Measurements from ENCODE around the gene VSTM2L. TPM values are rescaled to one million over a fixed set of nuclear protein-coding genes. Genes with fewer than 3 reads are reported as not detected.

Gene VSTM2L
- total RNA-seq, 1 donor from 2014 or later: 0.46 TPM

- no peaks in the 10 kb centered on the region for H3K36me3 ChIP-seq (ENCODE audit: control insufficient read depth, insufficient read depth, low read length)
- TF ChIP-seq CTCF (IDR thresholded peaks at IDR 0.05; ENCODE audit: insufficient read depth, low read length, poor library complexity, severe bottlenecking): no peak
- DNase-seq (ENCODE audit: low read depth): no peak
- no peak overlapping the region for H3K4me3 ChIP-seq (ENCODE audit: low read depth, low read length)
- peaks cover 6% of the 10 kb centered on the region for H3K27me3 ChIP-seq (ENCODE audit: control insufficient read depth, insufficient read depth, low read length)
These were observed 74.0 kb downstream of the VSTM2L start for GRCh38 chr20:37976887-37977286.

DNA sequence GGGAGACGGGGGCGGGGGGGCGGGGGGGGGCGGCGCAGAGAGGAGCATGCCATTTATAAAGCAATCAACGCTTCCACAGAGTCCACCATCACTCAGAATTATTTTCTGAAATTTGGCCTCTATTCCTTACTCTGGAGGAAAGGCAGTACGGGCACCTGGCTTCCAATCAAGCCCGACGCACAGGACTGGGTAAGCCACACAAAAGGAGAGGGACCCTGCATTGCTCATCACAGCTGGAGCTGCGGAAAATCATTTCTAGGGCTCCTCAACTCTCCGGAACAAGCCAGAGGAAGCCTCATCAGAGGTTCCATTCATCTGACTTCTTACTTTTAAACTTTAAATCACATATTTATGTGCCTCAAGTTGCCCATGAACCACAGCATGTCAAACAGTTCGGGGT lies 74.4 kb downstream of the VSTM2L start:
- H3K36me3 ChIP-seq (ENCODE audit: control insufficient read depth, insufficient read depth, low read length): no peaks in the 10 kb centered on the region
- H3K27me3 ChIP-seq (ENCODE audit: control insufficient read depth, insufficient read depth, low read length): peaks cover 6% of the 10 kb centered on the region
- TF ChIP-seq CTCF (IDR thresholded peaks at IDR 0.05; ENCODE audit: insufficient read depth, low read length, poor library complexity, severe bottlenecking): no peak
- no peak for DNase-seq (ENCODE audit: low read depth)
- no peak overlapping the region for H3K4me3 ChIP-seq (ENCODE audit: low read depth, low read length)

- TF ChIP-seq CTCF (IDR thresholded peaks at IDR 0.05; ENCODE audit: insufficient read depth, low read length, poor library complexity, severe bottlenecking): no peak
- H3K4me3 ChIP-seq (ENCODE audit: low read depth, low read length): no peak overlapping the region
- H3K36me3 ChIP-seq (ENCODE audit: control insufficient read depth, insufficient read depth, low read length): no peaks in the 10 kb centered on the region
- peaks cover 6% of the 10 kb centered on the region for H3K27me3 ChIP-seq (ENCODE audit: control insufficient read depth, insufficient read depth, low read length)
- no peak for DNase-seq (ENCODE audit: low read depth)
These were observed 74.9 kb downstream of the VSTM2L start for GRCh38 chr20:37977786-37978185.

- no peak overlapping the region for H3K4me3 ChIP-seq (ENCODE audit: low read depth, low read length)
- DNase-seq (ENCODE audit: low read depth): no peak
- TF ChIP-seq CTCF (IDR thresholded peaks at IDR 0.05; ENCODE audit: insufficient read depth, low read length, poor library complexity, severe bottlenecking): no peak
- peaks cover 6% of the 10 kb centered on the region for H3K27me3 ChIP-seq (ENCODE audit: control insufficient read depth, insufficient read depth, low read length)
- H3K36me3 ChIP-seq (ENCODE audit: control insufficient read depth, insufficient read depth, low read length): no peaks in the 10 kb centered on the region
These were observed 76.4 kb downstream of the VSTM2L start for GRCh38 chr20:37979021-37979985.

DNA sequence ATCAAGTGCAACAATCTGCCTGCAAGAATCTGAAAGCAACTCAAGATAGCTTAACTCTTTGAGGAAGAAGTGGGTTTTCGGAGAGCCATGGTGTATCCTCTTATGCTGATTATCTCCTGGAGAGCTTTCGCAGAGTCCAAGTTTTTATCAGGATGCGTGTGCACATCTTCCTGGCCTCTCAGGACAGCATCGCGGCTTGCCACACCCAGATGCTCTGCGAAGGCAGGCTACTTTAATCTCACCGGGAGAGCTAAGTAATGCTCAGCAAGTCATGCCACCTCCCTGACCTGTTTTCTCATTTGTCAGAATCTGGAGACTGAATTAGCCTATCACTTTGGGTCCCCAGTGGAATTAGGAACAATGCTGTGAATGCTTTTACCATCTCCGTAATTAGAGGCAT lies 77.5 kb downstream of the VSTM2L start:
- H3K36me3 ChIP-seq (ENCODE audit: control insufficient read depth, insufficient read depth, low read length): no peaks in the 10 kb centered on the region
- H3K27me3 ChIP-seq (ENCODE audit: control insufficient read depth, insufficient read depth, low read length): peaks cover 6% of the 10 kb centered on the region
- DNase-seq (ENCODE audit: low read depth): no peak
- no peak for TF ChIP-seq CTCF (IDR thresholded peaks at IDR 0.05; ENCODE audit: insufficient read depth, low read length, poor library complexity, severe bottlenecking)
- H3K4me3 ChIP-seq (ENCODE audit: low read depth, low read length): no peak overlapping the region
